ENCODE data around the gene DHH.

DNA sequence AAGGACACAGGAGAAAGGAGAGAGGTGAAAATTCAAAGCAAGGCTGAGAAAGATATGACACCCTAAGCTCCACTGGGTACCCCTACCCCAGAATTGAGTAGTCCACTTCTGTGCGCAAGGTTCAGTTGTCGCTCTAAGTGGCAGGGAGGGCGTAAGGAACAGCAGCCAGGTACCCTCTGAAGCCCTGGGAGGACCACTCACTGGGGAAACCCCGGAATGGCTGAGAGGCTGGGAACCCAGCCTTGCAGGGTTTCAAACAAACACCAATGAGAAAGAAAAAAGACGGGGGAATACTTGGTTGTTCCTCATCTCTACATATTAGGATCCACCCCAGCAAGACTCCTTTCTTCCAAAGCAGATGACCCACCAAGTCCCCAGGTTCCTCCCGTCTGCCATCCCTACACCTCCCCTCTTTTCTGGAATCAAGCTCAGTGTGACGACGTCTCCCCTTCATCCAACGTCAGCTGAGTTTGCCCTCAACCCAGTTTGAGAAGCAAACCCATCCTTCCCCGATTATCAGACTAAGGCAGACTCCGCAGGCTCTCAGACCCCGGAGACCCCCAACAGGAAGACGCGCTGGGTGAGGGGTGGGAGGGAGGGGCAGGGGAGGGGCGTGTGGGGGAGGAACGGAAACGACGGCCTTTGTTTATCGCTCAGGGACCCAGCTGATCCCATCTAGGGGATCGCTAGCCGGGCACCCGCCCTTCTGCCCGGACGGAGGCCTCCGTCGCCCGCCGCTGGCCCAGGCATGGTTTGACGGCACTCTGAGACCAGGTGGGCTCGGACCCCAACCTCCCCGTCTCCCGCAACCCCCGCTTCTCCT is 15.3 kb upstream of the DHH start:
- TF ChIP-seq SPI1 (IDR thresholded peaks at IDR 0.05; ENCODE audit: low read depth, low read length) (no peak), POLR2A (IDR thresholded peaks at IDR 0.05; ENCODE audit: low read depth, low read length) (no peak), POU2F2 (IDR thresholded peaks at IDR 0.05; ENCODE audit: low read depth, low read length) (no peak), POLR2AphosphoS5 (IDR thresholded peaks at IDR 0.05; ENCODE audit: low read depth, low read length) (no peak)
